Right lobe of liver (tissue), 6 donors: ENCODE data around the gene LRRC10B. TPM values are rescaled to one million over a fixed set of nuclear protein-coding genes. Genes with fewer than 3 reads are reported as not detected.

Source experiments
- ATAC-seq, 4 donors: fragments of 200-7000 bp; cut with Tn5 transposase; one replicate each; pipeline ENCODE4 v1.9.1; 2020; ENCODE audit warnings: mild to moderate bottlenecking in 4 of 4, moderate library complexity in 4 of 4
- DNase-seq, 3 donors: peaks; one replicate each; pipeline ENCODE4 v3.0.0-alpha.2; 2020
- H3K27ac ChIP-seq, 3 donors: fragments of 200-600 bp; one replicate each; pipeline ENCODE4 v1.8.0; 2022
- H3K27me3 ChIP-seq, 2 donors: fragments of 200-600 bp; one replicate each; pipeline ENCODE4 v1.8.0; 2022
- H3K36me3 ChIP-seq, 4 donors: fragments of 200-600 bp; sonication (generic) in 1 of 4; one replicate each; pipeline versions ENCODE4 v1.5.1 to v1.8.0; 2017 to 2022; ENCODE audit warnings: control low read depth in 1 of 4
- H3K4me1 ChIP-seq, 4 donors: fragments of 200-600 bp; sonication (generic) in 1 of 4; one replicate each; pipeline versions ENCODE4 v1.5.1 to v1.8.0; 2017 to 2022; ENCODE audit warnings: control low read depth in 1 of 4
- H3K4me3 ChIP-seq, 3 donors: fragments of 200-600 bp; one replicate each; pipeline ENCODE4 v1.8.0; 2022
- H3K9me3 ChIP-seq, 4 donors: fragments of 200-600 bp; sonication (generic) in 1 of 4; one replicate each; pipeline versions ENCODE4 v1.5.1 to v1.8.0; 2017 to 2022; ENCODE audit warnings: control low read depth in 1 of 4
- POLR2A ChIP-seq: fragments of 450-650 bp; IDR thresholded peaks from one replicate; pipeline ENCODE4 v1.6.1; 2017; ENCODE audit warnings: antibody characterized with exemption, mild to moderate bottlenecking
- WGBS: methylation state at CpG from one replicate; pipeline ENCODE4 v1.1.6; 2018; ENCODE audit warnings: low coverage, low lambda C conversion rate; ENCODE audit not compliant: insufficient coverage; ENCODE audit errors: missing lambda C conversion rate; 5-methylcytosine and 5-hydroxymethylcytosine counted together
- intact Hi-C, 2 donors: fragments of 100-400 bp; cut with DNase I; formaldehyde crosslinking; loops; one replicate each; pipeline versions ENCODE4 v1.11.2 to v1.14.1; 2022
- total RNA-seq, 6 experiments: library from RNA; depleted of rRNA in 2 of 6; stranded (reverse); fragments of >200 nt in 2 of 6; fragmentation: NEBNext Ultra II Directional in 3 of 6; extraction: Animal tissue kit (Norgen Biotek cat#: 25700) in 3 of 6; gene quantifications; one replicate each; pipeline versions ENCODE4 v1.1.0 to v1.2.4, GENCODE V29; 2016 to 2023
- TF ChIP-seq, protein P1 (sequence below), 4 donors: fragments of 200-600 bp in 3 of 4; fragments of 450-650 bp in 1 of 4; IDR thresholded peaks; one replicate each; pipeline versions ENCODE4 v1.5.1 to v1.8.0; 2016 to 2022; ENCODE audit warnings: antibody characterized with exemption in 4 of 4, mild to moderate bottlenecking in 2 of 4
- donor health status: DM: no; HTN: yes; CAD: no.
- donor health status: DM: no; HTN: no; CAD: no.
- donor health status: DM: no; HTN: no; CAD: no.
- donor health status: DM: no; HTN: yes; CAD: no.
- donor health status: DM: no; HTN: yes; CAD: no.

Gene LRRC10B
- total RNA-seq, 6 experiments from 2014 or later = not detected

- ATAC-seq (no peak), DNase-seq (no peak)
- H3K4me1 ChIP-seq = peaks cover 0 to 9% (median 0%) of the 10 kb centered on the region in 4 donors
- intact Hi-C loops = no loop called here
- H3K27me3 ChIP-seq = no peaks in the 10 kb centered on the region
- no peak overlapping the region for H3K27ac ChIP-seq
- 55% methylated on average over 3 of the region's 4 CpGs for WGBS
- H3K9me3 ChIP-seq = no peaks in the 10 kb centered on the region
- no peaks in the 10 kb centered on the region for H3K36me3 ChIP-seq
- H3K4me3 ChIP-seq = no peak overlapping the region
- TF ChIP-seq, protein P1, sequence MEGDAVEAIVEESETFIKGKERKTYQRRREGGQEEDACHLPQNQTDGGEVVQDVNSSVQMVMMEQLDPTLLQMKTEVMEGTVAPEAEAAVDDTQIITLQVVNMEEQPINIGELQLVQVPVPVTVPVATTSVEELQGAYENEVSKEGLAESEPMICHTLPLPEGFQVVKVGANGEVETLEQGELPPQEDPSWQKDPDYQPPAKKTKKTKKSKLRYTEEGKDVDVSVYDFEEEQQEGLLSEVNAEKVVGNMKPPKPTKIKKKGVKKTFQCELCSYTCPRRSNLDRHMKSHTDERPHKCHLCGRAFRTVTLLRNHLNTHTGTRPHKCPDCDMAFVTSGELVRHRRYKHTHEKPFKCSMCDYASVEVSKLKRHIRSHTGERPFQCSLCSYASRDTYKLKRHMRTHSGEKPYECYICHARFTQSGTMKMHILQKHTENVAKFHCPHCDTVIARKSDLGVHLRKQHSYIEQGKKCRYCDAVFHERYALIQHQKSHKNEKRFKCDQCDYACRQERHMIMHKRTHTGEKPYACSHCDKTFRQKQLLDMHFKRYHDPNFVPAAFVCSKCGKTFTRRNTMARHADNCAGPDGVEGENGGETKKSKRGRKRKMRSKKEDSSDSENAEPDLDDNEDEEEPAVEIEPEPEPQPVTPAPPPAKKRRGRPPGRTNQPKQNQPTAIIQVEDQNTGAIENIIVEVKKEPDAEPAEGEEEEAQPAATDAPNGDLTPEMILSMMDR (IDR thresholded peaks at IDR 0.05) = no peak
- TF ChIP-seq POLR2A = no peak
These were observed 3.9 kb downstream of the LRRC10B start for GRCh38 chr11:61512435-61512834.

- no peaks in the 10 kb centered on the region for H3K9me3 ChIP-seq
- no peak overlapping the region for H3K4me3 ChIP-seq
- H3K36me3 ChIP-seq = no peaks in the 10 kb centered on the region
- peaks cover 0 to 9% (median 0%) of the 10 kb centered on the region in 4 donors for H3K4me1 ChIP-seq
- no peaks in the 10 kb centered on the region for H3K27me3 ChIP-seq
- TF ChIP-seq, protein P1 (IDR thresholded peaks at IDR 0.05) = no peak
- no peak for TF ChIP-seq POLR2A
- intact Hi-C loops = no loop called here
- ATAC-seq = no peak
- H3K27ac ChIP-seq = no peak overlapping the region
- 25% methylated on average over 4 of the region's 11 CpGs for WGBS
- no peak for DNase-seq
These were observed 4.7 kb downstream of the LRRC10B start for GRCh38 chr11:61513143-61513765.

DNA sequence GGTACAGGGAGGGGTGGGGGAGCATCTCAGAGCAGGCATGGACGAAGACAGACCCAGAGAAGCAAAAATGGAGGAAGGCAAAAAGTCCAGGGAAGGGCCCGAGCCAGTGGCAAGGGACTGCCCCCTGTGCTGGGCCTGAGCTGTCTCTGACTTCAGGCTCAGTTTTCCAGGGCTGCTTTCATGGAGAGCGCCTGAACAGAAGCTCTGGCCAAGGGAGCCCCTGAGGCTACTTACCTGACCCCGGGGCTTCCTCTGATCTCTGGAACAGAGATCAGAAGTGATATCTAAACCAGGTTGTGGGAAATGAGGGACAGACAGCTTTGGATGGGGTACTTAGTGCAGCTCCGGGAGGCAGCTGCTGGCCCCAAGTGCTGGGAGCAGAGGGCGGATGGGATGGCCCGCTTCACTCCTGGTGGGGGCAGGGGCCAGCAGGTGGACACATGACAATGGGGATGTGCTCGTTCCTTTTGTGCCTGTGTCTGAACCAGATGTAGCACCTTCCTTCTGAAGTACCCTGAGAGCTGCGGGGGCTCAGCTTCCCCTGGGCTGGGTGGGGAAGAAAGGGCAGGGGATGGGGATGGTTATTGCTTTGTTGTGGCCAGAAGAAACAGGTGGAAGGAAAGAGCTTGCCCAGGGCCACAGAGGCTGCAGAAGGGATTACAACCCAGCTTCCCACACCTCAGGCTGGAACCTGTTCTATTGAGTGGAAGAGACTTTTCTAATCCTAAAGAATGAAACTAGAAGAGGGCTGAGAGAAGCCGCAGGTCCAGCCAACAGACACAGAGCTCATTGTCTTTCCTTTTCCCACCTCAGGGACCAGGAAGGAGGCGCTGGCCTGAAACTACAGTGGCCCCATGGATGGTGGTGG is 5.7 kb downstream of the LRRC10B start:
- Histone ChIP-seq H3K36me3 (no peaks in the 10 kb centered on the region), H3K4me1 (peaks cover 0 to 4% (median 0%) of the 10 kb centered on the region in 4 donors), H3K27ac (no peak overlapping the region), H3K4me3 (no peak overlapping the region), H3K9me3 (no peaks in the 10 kb centered on the region), H3K27me3 (no peaks in the 10 kb centered on the region)
- WGBS = 47% methylated on average over 9 of the region's 11 CpGs
- intact Hi-C loops = no loop called here
- ATAC-seq = peak in 1 of 4 donors; percentile 17
- no peak for DNase-seq
- TF ChIP-seq, protein P1 (IDR thresholded peaks at IDR 0.05) = no peak
- no peak for TF ChIP-seq POLR2A

DNA sequence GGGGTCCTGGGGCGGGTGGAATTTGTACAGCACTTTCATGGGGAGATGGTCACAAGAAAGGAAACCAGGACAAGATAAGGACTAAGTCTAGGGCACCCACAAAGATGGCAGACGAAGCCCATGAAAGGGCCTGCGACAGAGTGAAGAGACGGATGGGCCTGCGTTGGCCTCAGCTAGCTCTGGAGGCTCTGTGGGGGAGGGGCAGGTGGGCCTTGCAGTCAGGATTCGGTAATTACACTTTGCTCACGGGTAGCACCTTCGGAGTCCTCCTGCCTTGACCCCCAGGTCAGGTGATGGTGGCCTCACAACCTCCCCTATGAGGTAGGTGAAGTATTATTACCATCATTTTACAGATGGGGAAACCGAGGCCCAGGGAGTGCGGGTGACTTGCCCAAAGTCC is 7.1 kb downstream of the LRRC10B start:
- intact Hi-C loops = loop anchor here (5.0 kb wide), 1 partner anchor 38 kb away; no protein-coding TSS in a partner anchor
- 67% methylated on average over 6 of the region's 10 CpGs for WGBS

More for the DNA sequence above, 7.1 kb downstream of the LRRC10B start:
- ATAC-seq (peak in 1 of 4 donors; percentile 2), DNase-seq (no peak)
- Histone ChIP-seq H3K36me3 (no peaks in the 10 kb centered on the region), H3K9me3 (no peaks in the 10 kb centered on the region), H3K4me3 (no peak overlapping the region), H3K27me3 (no peaks in the 10 kb centered on the region), H3K4me1 (no peaks in the 10 kb centered on the region), H3K27ac (no peak overlapping the region)
- no peak for TF ChIP-seq POLR2A
- TF ChIP-seq, protein P1 (IDR thresholded peaks at IDR 0.05) = no peak
